ENCODE results near the gene ATP7B.

ATP7B gene

DNA sequence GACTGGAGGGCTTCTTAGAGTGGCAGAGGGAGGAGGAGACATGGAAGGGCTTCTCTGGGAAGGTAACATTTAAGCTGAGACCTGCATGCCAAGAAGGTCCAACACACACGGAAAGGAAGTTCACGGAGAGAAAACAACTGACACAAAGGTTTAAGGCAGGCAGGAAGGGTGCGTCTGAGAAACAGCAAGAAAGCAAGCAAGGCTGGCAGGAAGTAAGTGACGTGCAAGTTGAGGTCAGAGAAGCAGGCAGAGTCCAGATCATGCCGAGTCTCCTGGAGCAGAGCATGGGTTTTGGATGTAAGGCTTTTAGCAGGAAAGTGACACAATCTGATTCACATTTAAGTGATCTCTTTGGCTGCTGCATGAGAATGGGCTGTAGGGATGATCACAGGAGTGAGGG, 60.5 kb downstream of the ATP7B start:
- no peak for DNase-seq (ENCODE audit: low spot score)

DNA sequence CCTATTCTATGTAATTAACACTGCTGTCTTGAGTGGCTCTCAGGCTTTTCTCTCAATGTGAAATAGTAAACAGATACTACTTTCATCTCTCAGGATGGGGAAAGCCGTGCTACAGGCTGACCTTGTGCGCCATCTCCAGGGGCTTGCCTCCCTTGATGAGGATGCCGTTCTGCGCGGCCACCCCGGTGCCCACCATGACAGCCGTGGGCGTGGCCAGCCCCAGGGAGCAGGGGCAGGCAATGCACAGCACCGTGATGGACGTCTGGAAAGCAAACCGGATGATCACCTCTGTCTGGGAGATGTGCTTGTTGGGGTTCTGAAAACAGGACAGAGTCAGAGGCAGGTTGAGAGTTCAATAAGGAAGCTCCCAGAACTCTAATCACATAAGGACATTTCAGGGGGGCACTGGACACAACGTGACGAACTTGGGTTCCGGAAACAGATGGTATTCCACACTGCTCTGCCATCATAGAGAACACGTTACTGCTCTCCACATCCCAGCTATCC, 65.0 kb downstream of the ATP7B start:
- no peak for DNase-seq (ENCODE audit: low spot score)

DNA sequence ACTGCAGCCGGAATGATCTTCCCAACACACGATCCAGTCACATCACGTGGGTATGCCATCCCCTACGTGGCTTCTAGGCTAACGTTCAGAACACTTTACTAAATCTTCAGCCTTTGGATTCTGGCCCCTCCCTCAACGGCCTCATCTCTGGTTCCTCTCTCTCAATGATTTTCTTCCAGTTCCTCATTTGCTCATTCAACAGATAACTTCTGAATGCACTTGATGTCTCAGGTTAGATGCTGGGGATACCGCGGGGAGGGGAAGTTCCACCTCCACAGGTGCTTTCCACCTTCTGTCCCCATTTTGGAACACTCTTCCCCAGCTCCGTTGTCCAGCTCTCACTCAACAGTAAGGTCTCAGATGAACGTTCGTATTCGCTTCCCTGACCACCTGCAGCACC, 66.1 kb downstream of the ATP7B start:
- DNase-seq (ENCODE audit: low spot score) = no peak

DNA sequence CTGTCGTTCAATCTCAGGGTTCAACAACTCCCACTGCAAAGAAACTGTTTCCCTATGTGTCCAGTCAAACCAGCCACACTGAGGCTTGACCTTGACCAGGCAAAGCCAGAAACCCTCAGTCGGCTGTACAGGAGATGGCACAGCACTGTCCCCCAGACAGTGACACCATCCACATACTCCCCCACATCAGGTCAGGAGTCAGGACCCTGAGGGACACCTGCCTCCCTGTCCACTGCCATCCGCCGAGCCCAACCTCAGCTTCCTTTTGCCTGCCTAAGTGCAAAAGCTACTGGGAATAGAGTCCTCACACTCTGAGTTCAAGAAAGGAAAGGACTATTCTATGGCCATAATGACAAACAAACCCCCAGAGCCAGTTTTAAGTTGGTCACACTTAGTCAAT, 66.8 kb downstream of the ATP7B start:
- DNase-seq (ENCODE audit: low spot score) = no peak

DNA sequence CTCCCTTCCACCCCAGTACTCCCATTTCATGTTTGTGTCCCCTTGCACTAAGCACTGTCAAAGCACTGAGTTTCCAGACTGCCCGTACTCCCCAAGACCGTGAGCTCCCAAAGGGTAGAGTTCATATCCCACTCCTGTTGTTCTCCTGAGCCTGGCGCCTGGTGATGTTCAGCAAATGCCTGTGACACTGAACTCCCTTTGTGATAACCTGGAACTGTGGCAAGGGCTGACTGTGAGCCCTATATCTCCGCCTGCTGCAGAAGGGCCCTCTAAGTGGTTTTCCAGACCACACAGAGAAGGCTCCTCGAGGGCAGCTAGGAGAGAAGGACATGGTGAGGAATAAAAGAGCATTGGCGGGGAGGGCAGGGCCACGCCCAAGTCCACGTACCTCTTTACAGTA, 67.5 kb downstream of the ATP7B start:
- DNase-seq (ENCODE audit: low spot score) = peak; percentile 63

DNA sequence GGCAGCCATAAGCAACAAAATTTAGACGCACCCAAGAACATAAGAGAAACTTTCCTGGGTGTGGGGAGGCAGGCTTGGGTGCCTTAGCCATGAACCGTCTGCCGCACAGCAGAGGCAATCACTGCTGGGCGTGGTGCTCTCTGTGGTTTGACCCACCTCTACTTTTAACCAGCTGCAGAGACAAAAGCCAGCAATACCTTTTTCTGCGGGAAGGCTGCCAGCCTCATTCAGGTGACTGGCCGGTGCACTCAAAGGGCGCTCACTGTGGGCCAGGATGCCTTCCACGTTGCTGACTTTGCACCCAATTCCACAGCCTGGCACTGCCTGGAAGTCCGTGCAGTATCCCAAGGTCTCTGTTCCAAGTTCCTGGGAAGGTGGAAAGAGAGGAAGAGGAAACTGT, 69.1 kb downstream of the ATP7B start:
- peak; percentile 80 for DNase-seq (ENCODE audit: low spot score)

DNA sequence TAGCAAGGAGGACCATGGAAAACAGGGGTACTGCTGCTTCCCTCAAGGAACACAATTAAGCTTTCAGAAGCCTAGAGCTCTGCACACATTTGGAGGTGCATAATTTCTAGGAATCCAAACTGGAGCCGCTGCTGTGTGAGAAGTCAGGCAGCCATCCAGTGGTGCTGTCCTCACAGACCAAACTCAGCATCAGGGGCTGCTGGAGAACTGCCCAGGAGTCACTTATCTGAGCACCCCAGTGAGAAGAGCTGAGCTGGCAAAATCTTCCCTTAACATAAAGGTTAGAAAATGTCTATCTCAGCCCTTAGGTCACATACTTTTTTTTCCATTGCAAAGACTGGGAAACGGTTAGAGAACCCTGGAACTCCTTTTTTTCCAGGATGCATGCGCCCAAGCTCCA, 72.8 kb downstream of the ATP7B start:
- no peak for DNase-seq (ENCODE audit: low spot score)

DNA sequence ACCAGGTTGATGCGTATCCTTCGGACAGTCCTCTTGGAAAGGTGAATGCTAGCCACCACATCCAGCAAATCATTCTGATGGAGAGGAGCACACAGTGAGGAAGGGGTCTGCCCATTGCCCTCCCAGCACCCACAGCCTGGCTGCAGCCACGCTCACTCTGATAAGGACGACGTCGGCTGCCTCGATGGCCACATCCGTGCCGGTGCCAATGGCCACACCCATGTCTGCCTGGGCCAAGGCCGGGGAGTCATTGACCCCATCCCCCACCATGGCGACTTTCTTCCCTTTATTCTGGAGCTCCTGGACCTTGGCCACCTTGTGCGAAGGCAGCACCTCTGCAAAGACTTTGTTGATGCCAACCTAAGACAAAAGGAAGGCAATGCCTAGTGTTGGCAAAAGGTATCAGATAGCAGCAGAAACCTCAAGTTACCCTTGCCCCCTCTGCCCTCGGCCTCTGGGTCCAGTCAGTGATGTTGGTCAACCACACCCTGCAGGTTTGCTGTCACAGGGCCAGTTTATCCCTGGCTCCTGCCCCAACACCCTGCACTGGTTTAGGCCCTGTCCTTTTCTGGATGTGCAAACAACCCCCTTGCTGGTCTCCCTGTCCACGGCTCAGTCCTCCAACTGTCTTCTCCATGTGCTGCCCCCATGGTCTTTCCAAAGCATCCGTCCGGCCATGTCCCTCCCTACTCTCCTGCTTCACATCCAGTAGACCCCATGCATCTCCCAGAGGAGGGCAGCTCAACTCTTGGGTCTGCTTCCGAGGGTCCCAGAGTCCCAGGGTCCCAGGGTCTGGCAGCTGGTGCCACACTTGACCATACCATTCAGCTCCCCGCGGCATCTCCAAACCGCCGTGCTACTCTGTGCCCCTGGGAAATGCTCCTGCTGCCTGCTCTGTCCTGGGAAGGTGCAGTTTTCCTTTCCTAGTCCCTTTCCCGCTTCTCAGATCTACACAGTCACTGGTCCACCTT, 73.6 kb downstream of the ATP7B start:
- DNase-seq (ENCODE audit: low spot score) = no peak

DNA sequence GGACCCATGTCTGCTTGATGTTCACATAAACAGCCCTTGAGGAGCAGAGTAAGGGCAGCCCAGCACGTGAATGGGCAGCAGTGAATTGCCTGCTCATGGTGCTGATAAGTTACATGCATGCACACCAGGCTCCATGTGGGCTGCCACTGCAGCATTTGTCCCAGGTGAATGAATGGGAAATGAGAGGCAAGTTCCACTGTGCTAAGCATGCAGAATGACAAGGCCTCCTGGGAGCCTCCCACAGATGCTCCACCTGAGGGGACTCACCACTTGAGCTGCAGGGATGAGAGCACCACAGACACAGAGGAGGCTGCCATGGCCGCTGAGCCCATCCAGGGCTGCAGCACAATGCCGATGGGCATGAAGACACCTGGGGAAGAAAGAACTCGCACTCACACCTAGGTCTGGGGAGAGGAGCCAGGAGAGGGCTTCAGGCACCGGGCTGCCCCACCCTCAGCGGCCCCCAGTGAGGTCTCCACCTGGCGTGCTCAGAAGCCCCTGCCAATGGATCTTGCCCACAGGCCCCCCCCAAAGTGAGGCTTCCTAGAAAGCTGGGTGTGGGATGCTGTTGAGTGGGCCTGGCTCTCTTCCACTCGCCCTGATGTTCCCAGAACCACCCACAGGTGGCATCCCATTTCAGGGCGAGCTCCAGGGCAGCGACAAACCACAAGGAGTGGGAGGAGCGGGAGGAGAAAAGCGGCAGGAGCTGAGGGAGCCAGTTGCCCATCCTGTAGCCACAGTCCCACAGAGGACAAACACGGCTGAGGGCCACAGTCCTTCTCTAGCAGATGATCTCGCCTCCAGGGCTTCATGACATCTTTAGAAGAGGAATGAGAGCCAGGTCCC, 75.7 kb downstream of the ATP7B start:
- DNase-seq (ENCODE audit: low spot score) = peak; percentile 58

DNA sequence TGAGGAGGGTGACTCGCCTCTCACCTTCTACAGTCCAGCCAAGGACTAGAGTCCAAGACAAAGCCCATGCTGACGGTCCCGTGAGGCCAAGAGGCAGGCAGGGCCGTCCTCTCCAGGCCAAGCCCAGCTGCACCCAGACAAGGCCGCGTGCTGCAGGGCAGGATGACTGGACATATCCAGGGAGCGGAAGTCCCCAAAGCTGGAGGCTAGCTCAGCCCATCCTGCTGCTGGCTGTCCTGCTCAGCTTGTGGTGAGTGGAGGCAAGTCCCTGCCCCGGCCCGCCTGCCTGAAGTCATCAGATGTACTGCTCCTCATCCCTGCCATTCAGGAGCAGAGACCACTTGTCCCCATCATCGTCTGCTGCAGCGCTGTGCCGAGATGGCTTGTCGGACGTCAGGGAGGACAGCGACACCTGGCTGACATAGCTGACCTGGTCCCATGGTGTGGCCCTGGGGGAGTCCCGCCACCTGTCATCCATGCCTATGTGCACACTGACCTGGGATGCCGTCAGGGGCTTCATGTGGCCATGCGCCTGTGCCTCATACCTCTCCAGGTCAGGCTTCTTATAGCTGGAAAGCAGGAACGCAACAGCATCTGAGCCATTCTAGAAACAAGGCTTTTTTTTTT, 76.7 kb downstream of the ATP7B start:
- no peak for DNase-seq (ENCODE audit: low spot score)

DNA sequence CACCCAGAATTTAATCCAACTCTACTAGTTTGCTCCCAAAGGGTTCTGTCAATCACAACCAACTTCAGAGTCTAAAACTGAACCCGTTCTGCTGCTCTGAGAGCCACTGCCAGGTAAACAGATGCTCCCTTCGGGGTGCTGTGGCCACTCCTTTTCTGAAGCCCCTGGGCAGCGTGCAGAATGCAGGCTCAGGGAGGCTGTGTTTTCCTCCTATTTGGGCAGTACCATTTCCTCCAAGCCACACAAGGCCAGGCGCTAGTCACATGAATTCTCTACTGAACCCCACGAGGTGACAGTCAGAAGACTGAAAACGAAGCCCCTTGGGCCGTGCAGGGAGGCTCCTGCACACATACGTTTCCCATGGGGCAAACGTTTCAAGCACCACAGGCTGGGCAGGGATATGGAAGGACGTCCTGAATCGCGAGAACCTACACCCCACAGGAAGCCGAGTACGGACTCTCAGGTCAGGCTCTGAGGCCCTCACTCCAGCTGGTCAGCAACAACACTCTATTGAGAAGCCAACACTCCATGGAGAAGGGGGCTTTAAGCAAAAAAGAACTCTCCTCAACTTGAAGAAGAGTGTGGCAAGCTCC, 77.7 kb downstream of the ATP7B start:
- no peak for DNase-seq (ENCODE audit: low spot score)

DNA sequence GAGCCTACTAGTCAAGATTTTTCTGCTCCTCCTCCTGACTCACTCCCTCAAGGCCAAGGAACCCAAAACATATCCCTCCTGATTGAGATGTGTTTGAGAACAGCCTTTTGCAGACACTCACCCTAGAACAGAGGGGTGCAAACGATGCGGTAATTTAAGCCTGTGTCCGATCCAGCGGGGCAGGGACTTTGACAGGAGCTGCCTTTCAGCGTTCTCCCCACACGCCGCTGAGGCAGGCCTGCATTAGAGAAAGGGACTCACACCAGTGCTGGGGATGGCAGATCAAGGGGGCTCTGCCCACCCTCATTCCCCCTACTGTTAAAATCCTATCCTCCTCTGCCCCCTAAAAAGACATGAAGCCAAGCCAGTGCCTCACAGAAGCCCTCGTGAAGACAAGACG, 79.0 kb downstream of the ATP7B start:
- no peak for DNase-seq (ENCODE audit: low spot score)

DNA sequence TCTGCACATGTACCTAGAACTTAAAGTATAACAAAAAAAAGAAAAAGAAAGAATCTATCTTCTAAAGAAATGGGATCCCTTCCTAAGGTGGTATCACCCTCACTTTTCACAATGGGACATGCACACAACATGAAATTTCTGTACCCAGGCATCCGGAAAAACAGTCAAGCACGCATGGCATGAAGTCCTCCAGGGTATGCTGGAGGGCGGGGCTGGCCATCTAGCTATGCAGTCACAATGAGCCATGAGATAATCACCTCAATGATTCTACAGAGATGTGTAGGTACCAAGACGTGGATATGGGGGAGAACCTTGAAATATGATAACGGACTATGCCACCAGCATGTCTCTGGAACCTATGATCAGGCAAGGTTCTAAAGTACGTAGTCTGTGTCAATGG, 79.6 kb downstream of the ATP7B start:
- no peak for DNase-seq (ENCODE audit: low spot score)

DNA sequence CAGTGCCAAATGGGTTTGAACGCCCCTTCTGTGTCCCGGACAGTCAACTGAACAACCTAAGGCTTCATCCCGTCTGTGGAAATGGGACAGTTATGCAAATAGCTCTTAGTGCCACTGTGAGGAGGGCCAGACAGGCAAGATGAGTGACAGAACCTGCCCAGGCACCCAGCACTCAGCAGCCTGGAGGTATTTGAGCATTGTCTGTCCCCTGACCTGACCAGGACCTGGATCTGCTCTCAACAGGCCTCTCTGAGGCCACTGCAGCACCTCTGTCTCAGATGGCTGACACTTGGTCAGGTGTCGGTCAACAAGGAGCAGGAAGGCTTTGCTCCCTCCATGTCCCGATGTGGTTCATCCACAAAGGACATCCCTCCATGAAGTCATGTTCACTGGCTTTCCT, 81.6 kb downstream of the ATP7B start:
- no peak for DNase-seq (ENCODE audit: low spot score)

DNA sequence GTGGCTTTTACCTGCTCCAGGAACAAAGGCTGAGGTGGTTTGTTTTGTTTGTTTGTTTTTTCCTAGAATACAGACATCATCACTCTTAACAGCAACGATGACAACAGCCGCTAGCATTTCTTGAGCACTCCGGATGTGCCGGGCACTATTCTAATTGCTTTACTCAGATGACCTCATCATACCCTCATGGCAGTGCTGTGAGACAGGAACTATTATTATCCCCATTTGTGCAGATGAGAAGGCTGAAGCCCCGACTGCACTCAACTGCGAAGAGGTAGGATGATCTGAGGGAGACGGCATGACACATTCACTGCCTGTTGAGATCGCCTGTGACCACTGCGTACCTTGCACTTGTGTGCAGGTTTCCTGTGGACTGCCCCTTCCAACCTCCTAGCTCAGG, 83.0 kb downstream of the ATP7B start:
- peak; percentile 46 for DNase-seq (ENCODE audit: low spot score)

DNA sequence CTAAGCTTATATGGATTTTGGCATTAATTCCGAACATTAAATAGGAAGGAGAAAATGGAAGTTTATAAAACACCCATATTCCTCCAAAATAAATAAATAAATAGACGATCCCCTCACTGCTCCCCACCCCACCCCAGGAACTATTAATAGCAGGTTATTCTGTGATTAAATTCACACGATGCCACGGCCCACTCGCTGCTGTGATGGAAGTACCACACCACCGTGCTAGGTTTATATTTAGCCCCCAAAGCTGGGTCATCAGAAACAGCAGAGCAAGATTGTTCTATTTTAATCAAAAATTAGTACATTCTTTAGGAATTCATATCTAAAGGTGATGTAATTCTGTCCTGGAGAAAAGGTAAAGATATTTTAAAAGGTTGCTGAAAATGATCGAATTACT, 84.1 kb downstream of the ATP7B start:
- DNase-seq (ENCODE audit: low spot score) = no peak

DNA sequence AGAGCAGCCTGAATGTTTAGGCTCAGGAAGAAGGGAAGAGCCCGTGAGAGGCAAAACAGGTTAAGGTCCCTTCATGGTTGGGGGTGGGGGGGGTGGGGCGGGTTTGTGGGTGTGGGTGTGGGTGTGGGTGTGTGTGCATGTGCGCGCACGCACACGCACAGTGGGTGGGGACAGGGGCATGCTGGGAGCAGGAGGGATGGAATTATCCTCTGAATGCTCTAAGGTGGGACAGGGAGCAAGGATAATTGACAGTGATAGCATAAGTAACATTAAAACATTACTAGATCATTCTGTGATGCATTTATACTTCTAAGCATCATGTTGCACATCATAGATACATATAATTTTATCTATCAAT, 84.7 kb downstream of the ATP7B start:
- no peak for DNase-seq (ENCODE audit: low spot score)

DNA sequence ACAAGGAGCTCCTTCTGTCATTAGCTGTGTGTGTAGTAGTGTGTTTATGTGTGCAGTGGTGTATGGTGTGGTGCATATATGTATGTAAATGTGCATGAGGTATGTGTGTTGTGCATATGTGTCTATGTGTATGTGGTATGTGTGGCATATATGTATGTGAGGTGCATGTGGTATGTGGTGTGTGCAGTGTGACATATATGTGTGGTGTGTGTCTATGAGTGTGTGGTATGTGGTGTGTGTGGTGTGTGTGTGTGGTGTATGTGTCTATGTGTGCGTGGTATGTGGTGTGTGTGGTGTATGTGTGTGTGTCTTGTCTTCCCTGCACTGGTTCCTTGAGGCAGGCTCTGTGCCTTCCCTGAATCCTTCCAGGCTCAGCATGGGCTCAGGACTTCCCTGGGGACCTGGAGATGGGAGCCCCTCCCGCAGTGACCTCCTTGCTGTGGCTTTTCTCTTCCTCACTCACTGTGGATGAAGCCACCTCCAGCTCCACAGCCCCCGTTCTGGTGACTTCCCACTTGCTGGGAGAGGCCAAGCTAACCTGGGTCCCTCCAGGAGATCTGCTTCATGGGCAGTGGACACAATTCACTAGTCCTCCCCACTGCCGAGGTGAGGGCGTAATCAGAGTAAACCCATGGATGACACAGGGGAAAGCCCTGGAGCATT, 85.3 kb downstream of the ATP7B start:
- DNase-seq (ENCODE audit: low spot score) = no peak

DNA sequence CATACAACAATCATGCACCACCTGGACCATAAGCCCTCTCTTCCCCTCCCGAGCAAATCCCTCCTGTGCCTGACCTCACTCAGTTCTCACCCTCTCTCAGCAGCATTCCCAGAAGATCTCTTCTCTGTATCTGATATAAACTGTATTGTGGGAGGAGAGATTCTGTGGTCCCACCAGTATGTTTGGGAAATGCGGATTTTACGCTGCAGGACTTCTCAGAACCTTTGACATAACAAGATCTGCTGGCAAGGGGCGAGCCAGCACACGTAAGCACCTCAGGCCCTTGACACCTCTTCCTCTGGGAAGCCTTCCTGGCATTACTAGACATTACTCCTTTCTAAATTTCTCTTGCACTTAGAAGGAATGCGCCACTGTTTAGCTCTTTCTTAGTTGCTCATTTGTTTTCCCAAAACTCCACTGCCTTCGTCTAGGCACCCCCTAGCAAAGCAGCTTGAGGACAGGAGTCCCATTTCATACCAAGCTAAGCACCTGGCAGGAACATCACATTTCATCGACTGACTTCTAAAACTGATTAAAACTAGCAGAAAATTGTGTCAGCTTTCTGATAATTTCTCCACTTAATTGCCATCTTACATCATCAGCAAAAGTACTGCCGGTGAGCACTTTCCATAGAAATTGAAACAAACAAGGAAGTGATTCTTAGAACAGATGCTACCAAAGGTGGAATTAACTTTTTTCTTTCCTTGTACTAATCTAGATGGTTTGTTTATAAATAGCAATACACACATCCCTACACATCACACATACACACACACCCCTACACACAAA, 86.3 kb downstream of the ATP7B start:
- DNase-seq (ENCODE audit: low spot score) = no peak

DNA sequence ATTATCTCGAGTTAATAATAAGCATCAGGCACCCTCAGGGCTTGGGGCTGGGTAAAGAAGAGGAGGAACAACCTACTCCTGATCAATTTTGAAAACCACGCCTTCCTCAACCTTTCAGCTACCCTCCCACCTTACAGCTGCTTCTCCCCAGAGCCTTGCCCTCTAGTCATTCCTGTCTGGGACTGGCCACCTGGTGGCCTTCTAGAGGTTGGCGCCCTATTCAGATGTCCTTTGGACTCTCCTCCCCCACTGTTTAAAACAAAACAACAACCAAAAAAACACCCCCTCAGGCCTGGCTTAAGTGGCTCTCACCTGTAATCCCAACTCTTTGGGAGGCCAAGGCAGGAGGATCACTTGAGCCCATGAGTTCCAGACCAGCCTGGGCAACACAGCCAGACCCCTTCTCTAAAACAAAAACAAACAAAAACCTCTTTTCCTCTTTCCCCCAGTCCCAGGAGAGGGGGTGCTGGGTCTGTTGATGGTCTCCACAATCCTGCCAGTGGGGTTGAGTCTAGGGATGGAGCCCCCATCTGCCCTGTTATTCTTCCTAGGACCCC, 87.2 kb downstream of the ATP7B start:
- DNase-seq (ENCODE audit: low spot score) = peak; percentile 16
